Keratinocyte (primary cell): ENCODE results near the gene ENTPD7. TPM values are rescaled to one million over a fixed set of nuclear protein-coding genes. Genes with fewer than 3 reads are reported as not detected.
"Not testable (repeated sequence)": the region's sequence is repeated elsewhere in the genome, so short reads cannot be mapped to it uniquely, and the experiment has no call there.

Source experiments
- DNase-seq: peaks from one replicate; pipeline ENCODE4 v3.0.0-alpha.2; 2011; ENCODE audit warnings: low read depth, missing footprints, low spot score
- FAIRE-seq: peaks from 2 replicates; lab custom pipeline; 2011; peaks lifted over from hg19 to GRCh38; lab: Jason Lieb, UNC
- H2AFZ ChIP-seq: 2 replicates; pipeline ENCODE4 v1.6.0; 2012; ENCODE audit warnings: low read length, control low read depth, inconsistent platforms; ENCODE audit not compliant: control insufficient read depth
- H3K27ac ChIP-seq: 2 replicates; pipeline ENCODE4 v1.5.1; 2011; ENCODE audit warnings: low read length; ENCODE audit not compliant: control insufficient read depth, insufficient read depth
- H3K27me3 ChIP-seq: 3 replicates; pipeline ENCODE4 v1.6.0; 2011; ENCODE audit warnings: low read length; ENCODE audit not compliant: control insufficient read depth, insufficient read depth; ENCODE audit errors: extremely low read depth
- H3K36me3 ChIP-seq, 2 experiments: 2 replicates in 1 of 2; 3 replicates in 1 of 2; pipeline ENCODE4 v1.5.1; 2011; ENCODE audit warnings: low read length in 2 of 2, mild to moderate bottlenecking in 1 of 2; ENCODE audit not compliant: control insufficient read depth in 2 of 2, insufficient read depth in 2 of 2; ENCODE audit errors: extremely low read depth in 1 of 2
- H3K4me1 ChIP-seq: 3 replicates; pipeline ENCODE4 v1.5.1; 2011; ENCODE audit warnings: low read length; ENCODE audit not compliant: control insufficient read depth, insufficient read depth; ENCODE audit errors: extremely low read depth
- H3K4me2 ChIP-seq: 3 replicates; pipeline ENCODE4 v1.6.0; 2011; ENCODE audit warnings: low read depth, low read length; ENCODE audit not compliant: control insufficient read depth, insufficient read depth; ENCODE audit errors: extremely low read depth
- H3K4me3 ChIP-seq, 3 experiments: fragments of 200-600 bp in 1 of 3; sonication (generic) in 1 of 3; 2 replicates in 2 of 3; 3 replicates in 1 of 3; pipeline ENCODE4 v1.5.1; 2011 to 2016; ENCODE audit warnings: low read length in 3 of 3, mild to moderate bottlenecking in 3 of 3, control low read depth in 2 of 3, inconsistent platforms in 1 of 3, low read depth in 1 of 3, mixed read lengths in 1 of 3, mixed run types in 1 of 3, moderate library complexity in 1 of 3; ENCODE audit not compliant: control insufficient read depth in 2 of 3, insufficient read depth in 2 of 3; ENCODE audit errors: extremely low read depth in 1 of 3
- H3K79me2 ChIP-seq: 2 replicates; pipeline ENCODE4 v1.6.0; 2012; ENCODE audit warnings: low read length; ENCODE audit not compliant: control insufficient read depth, insufficient read depth
- H3K9ac ChIP-seq: 3 replicates; pipeline ENCODE4 v1.6.0; 2011; ENCODE audit warnings: low read length; ENCODE audit not compliant: control insufficient read depth, insufficient read depth; ENCODE audit errors: extremely low read depth
- H3K9me1 ChIP-seq: 3 replicates; pipeline ENCODE4 v1.6.0; 2011; ENCODE audit warnings: low read length; ENCODE audit not compliant: control insufficient read depth, insufficient read depth; ENCODE audit errors: extremely low read depth
- H3K9me3 ChIP-seq: 2 replicates; pipeline ENCODE4 v1.5.1; 2012; ENCODE audit warnings: low read depth, low read length; ENCODE audit not compliant: control insufficient read depth
- H4K20me1 ChIP-seq: 3 replicates; pipeline ENCODE4 v1.6.0; 2011; ENCODE audit warnings: low read length; ENCODE audit not compliant: control insufficient read depth, insufficient read depth; ENCODE audit errors: extremely low read depth
- CTCF ChIP-seq, 3 experiments: IDR thresholded peaks in 1 of 3; conservative IDR thresholded peaks in 1 of 3; optimal IDR thresholded peaks in 1 of 3; 2 replicates in 2 of 3; 3 replicates in 1 of 3; pipeline versions ENCODE3 to v1.5.1; 2011; ENCODE audit warnings: low read length in 3 of 3, mild to moderate bottlenecking in 3 of 3, moderate library complexity in 2 of 3, control low read depth in 1 of 3, inconsistent platforms in 1 of 3; ENCODE audit not compliant: insufficient read depth in 2 of 3; ENCODE audit errors: extremely low read depth in 1 of 3
- EZH2 ChIP-seq: IDR thresholded peaks from one replicate; pipeline ENCODE4 v1.6.1; 2012; ENCODE audit warnings: inconsistent platforms, mild to moderate bottlenecking, low read length, moderate library complexity
- dilution Hi-C: fragments of 300-500 bp; cut with MboI; formaldehyde crosslinking; loops from one replicate; pipeline ENCODE4 v1.7.0; 2020; ENCODE audit warnings: low sequenced_read_pairs; ENCODE audit not compliant: extremely low pct_ligation_motif_present
- polyA plus RNA-seq, 5 experiments: library from polyadenylated mRNA; depleted of rRNA in 3 of 5; stranded (reverse) in 3 of 5; stranded (forward) in 1 of 5; unstranded in 1 of 5; fragments of >200 nt; gene quantifications; 1 replicate in 1 of 5; 2 replicates in 3 of 5; 3 replicates in 1 of 5; pipeline versions ENCODE4 v1.2.1 to v1.2.3, GENCODE V29; 2011 to 2012; ENCODE audit warnings: missing spikeins in 2 of 5, low read depth in 1 of 5, low replicate concordance in 1 of 5

The ENTPD7 gene
- polyA plus RNA-seq, 1 donor (not counting 4 experiments of a cell fraction or from before 2014, with no cell fraction given) = 18.1 TPM

- FAIRE-seq (no peak), DNase-seq (no peak)
- Histone ChIP-seq H3K27me3 (no peaks in the 10 kb centered on the region), H3K36me3 (peaks cover 12 to 27% of the 10 kb centered on the region in 2 experiments), H2AFZ (no peak overlapping the region), H3K9ac (no peak overlapping the region), H3K9me1 (no peaks in the 10 kb centered on the region), H3K27ac (no peak overlapping the region), H3K9me3 (no peaks in the 10 kb centered on the region), H3K4me3 (no peak overlapping the region), H3K4me2 (no peak overlapping the region), H3K4me1 (no peaks in the 10 kb centered on the region), H3K79me2 (peaks cover 3% of the 10 kb centered on the region), H4K20me1 (no peaks in the 10 kb centered on the region)
- TF ChIP-seq CTCF (optimal IDR thresholded peaks at IDR 0.05 in 1 of 3, IDR thresholded peaks at IDR 0.05 in 1 of 3, conservative IDR thresholded peaks at IDR 0.05 in 1 of 3; ENCODE audit: extremely low read depth in 1 of 3, insufficient read depth in 2 of 3, low read length in 3 of 3) = no peak
- no peak for TF ChIP-seq EZH2
- dilution Hi-C loops = no loop called here
Measured at GRCh38 chr10:99742701-99743100, 83.4 kb downstream of the ENTPD7 start.

- no peaks in the 10 kb centered on the region for H3K27me3 ChIP-seq
- dilution Hi-C loops = no loop called here
- no peaks in the 10 kb centered on the region for H3K9me1 ChIP-seq
- DNase-seq = no peak
- no peak for TF ChIP-seq CTCF (optimal IDR thresholded peaks at IDR 0.05 in 1 of 3, IDR thresholded peaks at IDR 0.05 in 1 of 3, conservative IDR thresholded peaks at IDR 0.05 in 1 of 3; ENCODE audit: extremely low read depth in 1 of 3, insufficient read depth in 2 of 3, low read length in 3 of 3)
- TF ChIP-seq EZH2 = no peak
- no peak overlapping the region for H3K9ac ChIP-seq
- peaks cover 3% of the 10 kb centered on the region for H3K79me2 ChIP-seq
- no peak overlapping the region for H3K4me3 ChIP-seq
- peaks cover 12 to 27% of the 10 kb centered on the region in 2 experiments for H3K36me3 ChIP-seq
- H4K20me1 ChIP-seq = no peaks in the 10 kb centered on the region
- H2AFZ ChIP-seq = no peak overlapping the region
- no peaks in the 10 kb centered on the region for H3K9me3 ChIP-seq
- H3K4me2 ChIP-seq = no peak overlapping the region
- no peak overlapping the region for H3K27ac ChIP-seq
- no peaks in the 10 kb centered on the region for H3K4me1 ChIP-seq
- no peak for FAIRE-seq
Measured at GRCh38 chr10:99743841-99744240, 84.5 kb downstream of the ENTPD7 start.

- H3K9ac ChIP-seq, DNase-seq, H3K9me3 ChIP-seq, H4K20me1 ChIP-seq, H3K4me2 ChIP-seq, H2AFZ ChIP-seq, FAIRE-seq, H3K9me1 ChIP-seq, H3K4me3 ChIP-seq, H3K27me3 ChIP-seq, H3K79me2 ChIP-seq, H3K4me1 ChIP-seq, H3K27ac ChIP-seq, dilution Hi-C loops: not testable (repeated sequence)
- peaks cover 11 to 16% of the 10 kb centered on the region in 2 experiments for H3K36me3 ChIP-seq
Measured at GRCh38 chr10:99746166-99746565, 86.9 kb downstream of the ENTPD7 start.
